H1 (cell line): ENCODE data around the gene IL17RD. TPM values are rescaled to one million over a fixed set of nuclear protein-coding genes. Genes with fewer than 3 reads are reported as not detected.
A peak's percentile ranks its signal among the peaks of the same experiment; 100 is the strongest.

Source experiments
- CTCF ChIA-PET: fragments of 300-600 bp; sonication (Branson Sonifier 250); formaldehyde crosslinking; loops from one replicate; lab custom pipeline; 2021; ENCODE audit not compliant: partially characterized antibody; lab: Charles Lee
- POLR2A ChIA-PET: fragments of 300-600 bp; sonication (Branson Sonifier 250); formaldehyde crosslinking; loops from one replicate; lab custom pipeline; 2021; ENCODE audit warnings: inconsistent platforms; ENCODE audit not compliant: partially characterized antibody; lab: Charles Lee
- DNase-seq, 2 experiments: peaks; one replicate each; pipeline versions ENCODE4 v3.0.0 to v3.0.0-alpha.2; 2010 to 2022; ENCODE audit warnings: low spot score in 2 of 2, low read depth in 1 of 2, mixed read lengths in 1 of 2
- FAIRE-seq: peaks from 2 replicates; lab custom pipeline; 2011; peaks lifted over from hg19 to GRCh38; lab: Jason Lieb, UNC
- H2AFZ ChIP-seq: 2 replicates; pipeline ENCODE4 v1.8.1; 2012; ENCODE audit warnings: low read length, inconsistent platforms
- H2AK5ac ChIP-seq: 2 replicates; pipeline ENCODE4 v1.6.1; 2013; ENCODE audit warnings: low read depth, low read length
- H2BK120ac ChIP-seq: replicated peaks from 2 replicates; pipeline ENCODE3; 2013; ENCODE audit warnings: low read depth, low read length, inconsistent platforms
- H2BK12ac ChIP-seq: 2 replicates; pipeline ENCODE4 v1.6.1; 2013; ENCODE audit warnings: low read depth, low read length
- H2BK15ac ChIP-seq: 2 replicates; pipeline ENCODE4 v1.6.1; 2013; ENCODE audit warnings: low read length
- H2BK20ac ChIP-seq: 2 replicates; pipeline ENCODE4 v1.6.1; 2013; ENCODE audit warnings: low read length
- H2BK5ac ChIP-seq: 2 replicates; pipeline ENCODE4 v1.6.1; 2013; ENCODE audit warnings: low read depth, low read length
- H3K14ac ChIP-seq: 2 replicates; pipeline ENCODE4 v1.6.1; 2013; ENCODE audit warnings: inconsistent platforms; ENCODE audit not compliant: insufficient read length
- H3K18ac ChIP-seq: 2 replicates; pipeline ENCODE4 v1.6.1; 2013; ENCODE audit warnings: low read length; ENCODE audit errors: extremely low read depth
- H3K23ac ChIP-seq: 2 replicates; pipeline ENCODE4 v1.6.1; 2013; ENCODE audit warnings: inconsistent platforms; ENCODE audit not compliant: insufficient read length
- H3K23me2 ChIP-seq: 2 replicates; pipeline ENCODE4 v1.6.1; 2013; ENCODE audit warnings: low read depth, low read length
- H3K27ac ChIP-seq: 2 replicates; pipeline ENCODE4 v1.6.1; 2011; ENCODE audit warnings: low read depth, low read length, inconsistent platforms
- H3K27me3 ChIP-seq, 4 experiments: replicated peaks in 1 of 4; 1 replicate in 1 of 4; 2 replicates in 3 of 4; pipeline versions ENCODE4 v1.6.1 to v1.8.1; 2011 to 2013; ENCODE audit warnings: low read length in 3 of 4, mild to moderate bottlenecking in 3 of 4, inconsistent platforms in 2 of 4, mixed read lengths in 2 of 4, moderate library complexity in 1 of 4; ENCODE audit not compliant: control insufficient read depth in 3 of 4, insufficient read depth in 3 of 4; ENCODE audit errors: extremely low read depth in 1 of 4
- H3K36me3 ChIP-seq, 4 experiments: 2 replicates each; pipeline versions ENCODE4 v1.6.1 to v1.8.1; 2011 to 2013; ENCODE audit warnings: mild to moderate bottlenecking in 4 of 4, low read length in 3 of 4, moderate library complexity in 2 of 4, control low read depth in 1 of 4, inconsistent platforms in 1 of 4; ENCODE audit not compliant: insufficient read depth in 4 of 4, control insufficient read depth in 2 of 4
- H3K4ac ChIP-seq: replicated peaks from 2 replicates; pipeline ENCODE3; 2013; ENCODE audit warnings: low read length, low read depth, mixed read lengths, inconsistent platforms; ENCODE audit not compliant: insufficient read length
- H3K4me1 ChIP-seq, 4 experiments: replicated peaks in 1 of 4; 1 replicate in 1 of 4; 2 replicates in 3 of 4; pipeline versions ENCODE4 v1.6.1 to v1.8.1; 2011 to 2013; ENCODE audit warnings: low read length in 3 of 4, inconsistent platforms in 2 of 4, mixed read lengths in 1 of 4; ENCODE audit not compliant: insufficient read depth in 4 of 4, control insufficient read depth in 3 of 4
- H3K4me2 ChIP-seq, 2 experiments: 2 replicates each; pipeline versions ENCODE4 v1.6.1 to v1.8.1; 2011 to 2013; ENCODE audit warnings: low read depth in 2 of 2, low read length in 2 of 2, control low read depth in 1 of 2, inconsistent platforms in 1 of 2, mild to moderate bottlenecking in 1 of 2; ENCODE audit not compliant: insufficient read depth in 1 of 2
- H3K4me3 ChIP-seq, 4 experiments: fragments of 200-600, 300-600 bp in 1 of 4; sonication (generic), shearing (Covaris generic), sonication (Bioruptor Twin) in 1 of 4; 2 replicates each; pipeline versions ENCODE4 v1.5.1 to v1.8.1; 2011 to 2016; ENCODE audit warnings: low read length in 4 of 4, low read depth in 3 of 4, control low read depth in 2 of 4, inconsistent platforms in 2 of 4, mild to moderate bottlenecking in 2 of 4, mixed read lengths in 1 of 4, moderate library complexity in 1 of 4; ENCODE audit not compliant: insufficient read depth in 2 of 4; ENCODE audit errors: extremely low read depth in 1 of 4
- H3K56ac ChIP-seq: replicated peaks from 2 replicates; pipeline ENCODE3; 2013; ENCODE audit warnings: low read depth, mild to moderate bottlenecking, mixed read lengths, low read length, inconsistent platforms; ENCODE audit not compliant: insufficient read length
- H3K79me1 ChIP-seq: 2 replicates; pipeline ENCODE4 v1.6.1; 2013; ENCODE audit warnings: low read depth, low read length, control low read depth
- H3K79me2 ChIP-seq, 2 experiments: 2 replicates each; pipeline versions ENCODE4 v1.6.1 to v1.8.1; 2012 to 2013; ENCODE audit warnings: low read length in 2 of 2, mild to moderate bottlenecking in 2 of 2, inconsistent platforms in 1 of 2; ENCODE audit not compliant: insufficient read depth in 2 of 2, control insufficient read depth in 1 of 2
- H3K9ac ChIP-seq, 4 experiments: replicated peaks in 1 of 4; 1 replicate in 1 of 4; 2 replicates in 3 of 4; pipeline versions ENCODE4 v1.6.1 to v1.8.1; 2011 to 2013; ENCODE audit warnings: low read depth in 3 of 4, low read length in 3 of 4, control low read depth in 2 of 4, mild to moderate bottlenecking in 2 of 4, moderate library complexity in 2 of 4, inconsistent platforms in 1 of 4; ENCODE audit errors: extremely low read depth in 1 of 4
- H3K9me3 ChIP-seq, 2 experiments: 2 replicates each; pipeline versions ENCODE4 v1.6.1 to v1.8.1; 2012 to 2013; ENCODE audit warnings: mild to moderate bottlenecking in 2 of 2, moderate library complexity in 2 of 2, control low read depth in 1 of 2, inconsistent platforms in 1 of 2, low read depth in 1 of 2, low read length in 1 of 2, mixed read lengths in 1 of 2; ENCODE audit not compliant: insufficient read depth in 2 of 2
- H4K20me1 ChIP-seq, 2 experiments: replicated peaks in 1 of 2; 2 replicates each; pipeline versions ENCODE3 to v1.8.1; 2011 to 2013; ENCODE audit warnings: inconsistent platforms in 2 of 2, low read length in 2 of 2, mild to moderate bottlenecking in 1 of 2; ENCODE audit not compliant: insufficient read depth in 2 of 2, control insufficient read depth in 1 of 2
- H4K5ac ChIP-seq: 2 replicates; pipeline ENCODE4 v1.6.1; 2013; ENCODE audit warnings: low read length, low read depth, mixed read lengths, inconsistent platforms; ENCODE audit not compliant: insufficient read length
- H4K8ac ChIP-seq: 2 replicates; pipeline ENCODE4 v1.8.0; 2013; ENCODE audit warnings: mild to moderate bottlenecking, moderate library complexity, low read length, inconsistent platforms; ENCODE audit not compliant: insufficient read depth; ENCODE audit errors: extremely low read depth
- H4K91ac ChIP-seq: replicated peaks from 2 replicates; pipeline ENCODE3; 2013; ENCODE audit warnings: low read length, mixed read lengths, inconsistent platforms; ENCODE audit not compliant: insufficient read length
- BACH1 ChIP-seq: IDR thresholded peaks from 2 replicates; pipeline ENCODE4 v1.6.1; 2012; ENCODE audit warnings: low read length, improper control_type of control experiment
- CEBPB ChIP-seq: IDR thresholded peaks from 2 replicates; pipeline ENCODE4 v1.6.1; 2012; ENCODE audit warnings: low read depth, low read length
- CTBP2 ChIP-seq: IDR thresholded peaks from 2 replicates; pipeline ENCODE4 v1.7.0; 2011; ENCODE audit warnings: borderline replicate concordance, mild to moderate bottlenecking, moderate library complexity, mixed read lengths, low read length; ENCODE audit not compliant: insufficient read depth, insufficient read length
- EZH2 ChIP-seq: fragments of 200-600 bp; sonication (generic); IDR thresholded peaks from 2 replicates; pipeline ENCODE4 v1.7.1; 2012; ENCODE audit warnings: low read depth, mild to moderate bottlenecking, moderate library complexity, low read length, inconsistent platforms; ENCODE audit not compliant: severe bottlenecking
- KDM4A ChIP-seq: IDR thresholded peaks from one replicate; pipeline ENCODE4 v1.7.1; 2012; ENCODE audit warnings: low read depth, mild to moderate bottlenecking, moderate library complexity, low read length, inconsistent platforms; ENCODE audit not compliant: severe bottlenecking
- PHF8 ChIP-seq: fragments of 200-600 bp; sonication (generic); conservative IDR thresholded peaks from 2 replicates; pipeline ENCODE4 v1.7.1; 2012; ENCODE audit warnings: low read depth, mild to moderate bottlenecking, inconsistent platforms, low read length, moderate library complexity
- RAD21 ChIP-seq, 2 experiments: IDR thresholded peaks in 1 of 2; conservative IDR thresholded peaks in 1 of 2; 2 replicates each; pipeline ENCODE4 v1.6.1; 2011; ENCODE audit warnings: low read depth in 2 of 2, low read length in 2 of 2, improper control_type of control experiment in 1 of 2, inconsistent platforms in 1 of 2, mild to moderate bottlenecking in 1 of 2, moderate library complexity in 1 of 2
- RBBP5 ChIP-seq: IDR thresholded peaks from 2 replicates; pipeline ENCODE4 v1.7.1; 2012; ENCODE audit warnings: low read depth, mild to moderate bottlenecking, inconsistent platforms, low read length, moderate library complexity, borderline replicate concordance
- SP2 ChIP-seq: IDR thresholded peaks from 2 replicates; pipeline ENCODE4 v1.6.1; 2012; ENCODE audit warnings: mild to moderate bottlenecking, low read length, inconsistent platforms
- TAF7 ChIP-seq: optimal IDR thresholded peaks from 2 replicates; pipeline ENCODE3; 2011; ENCODE audit warnings: low read depth, mild to moderate bottlenecking, inconsistent platforms, low read length, moderate library complexity, borderline replicate concordance
- YY1 ChIP-seq: IDR thresholded peaks from 2 replicates; pipeline ENCODE4 v1.6.1; 2011; ENCODE audit warnings: low read depth, mild to moderate bottlenecking, low read length
- WGBS, 2 experiments: shearing (Covaris generic) in 1 of 2; methylation state at CpG; one replicate each; pipeline versions ENCODE4 v1.1.6 to v1.1.7; 2013 to 2015; ENCODE audit warnings: low lambda C conversion rate in 2 of 2, mixed read lengths in 2 of 2, inconsistent platforms in 1 of 2, low coverage in 1 of 2, missing lambda C conversion rate in 1 of 2; ENCODE audit not compliant: insufficient replicate concordance in 2 of 2, insufficient coverage in 1 of 2, insufficient read length in 1 of 2; ENCODE audit errors: extremely low coverage in 1 of 2, missing lambda C conversion rate in 1 of 2; 5-methylcytosine and 5-hydroxymethylcytosine counted together
- polyA plus RNA-seq, 7 experiments: library from polyadenylated mRNA; depleted of rRNA in 3 of 7; stranded (reverse) in 5 of 7; unstranded in 2 of 7; fragments of >200 nt in 5 of 7; fragments of 200-250 nt in 2 of 7; gene quantifications; 1 replicate in 5 of 7; 2 replicates in 1 of 7; 4 replicates in 1 of 7; pipeline versions ENCODE4 v1.2.1 to v1.2.3, GENCODE V29; 2011 to 2013; ENCODE audit warnings: missing spikeins in 2 of 7, mixed read lengths in 2 of 7
- total RNA-seq: library from RNA; stranded (reverse); fragmentation: NEBNext Ultra II Directional; extraction: Animal tissue kit (Norgen Biotek cat#: 25700); gene quantifications from 2 replicates; pipeline ENCODE4 v1.2.1, GENCODE V29; 2021

Gene IL17RD
- total and polyA plus RNA-seq, 2 of the 8 experiments (the other 6 are each of a cell fraction or from before 2014, with no cell fraction given), result 10.9 to 48.9 TPM

GRCh38 chr3:57173687-57174086 lies 8.5 kb upstream of the IL17RD start:
- H3K18ac ChIP-seq, result no peak overlapping the region

More at GRCh38 chr3:57173687-57174086, 8.5 kb upstream of the IL17RD start:
- no peak overlapping the region for H2AK5ac ChIP-seq
- H3K23me2 ChIP-seq, result peaks cover 4% of the 10 kb centered on the region
- no peak overlapping the region for H2BK12ac ChIP-seq
- WGBS, 2 experiments, result 78% methylated on average over 2 of the region's 2 CpGs; no CpG with 5 or more reads in 1 of the 2 experiments
- no peak overlapping the region for H4K91ac ChIP-seq
- no peaks in the 10 kb centered on the region for H3K79me1 ChIP-seq
- no peak overlapping the region for H4K5ac ChIP-seq
- TF ChIP-seq KDM4A, result no peak
- TF ChIP-seq EZH2, result no peak
- TF ChIP-seq CTBP2, result no peak
- no peak for TF ChIP-seq RAD21 (IDR thresholded peaks at IDR 0.05 in 1 of 2, conservative IDR thresholded peaks at IDR 0.05 in 1 of 2; ENCODE audit: low read depth in 2 of 2, low read length in 2 of 2)
- TF ChIP-seq BACH1, result no peak
- TF ChIP-seq SP2, result no peak
- TF ChIP-seq YY1, result no peak
- TF ChIP-seq PHF8, result no peak
- no peak for TF ChIP-seq CEBPB
- no peak for TF ChIP-seq RBBP5
- TF ChIP-seq TAF7, result no peak
- TF ChIP-seq, all 59 proteins: peak for 0
- Histone ChIP-seq H3K14ac (no peak overlapping the region), H3K56ac (no peak overlapping the region), H3K9me3 (no peaks in the 10 kb centered on the region), H3K4me1 (peaks cover 0 to 3% (median 3%) of the 10 kb centered on the region in 4 experiments; a peak in 5 of 7 replicates), H3K36me3 (no peaks in the 10 kb centered on the region), H2BK15ac (no peak overlapping the region), H3K27ac (no peak overlapping the region), H2BK120ac (no peak overlapping the region), H2BK5ac (no peak overlapping the region), H2AFZ (0 out of 2 replicates have a peak overlapping the region, but pooled peaks have one; percentile 13), H2BK20ac (no peak overlapping the region), H3K4me2 (no peak overlapping the region), H3K4ac (no peak overlapping the region), H4K8ac (no peak overlapping the region), H3K23ac (no peak overlapping the region), H3K9ac (no peak overlapping the region), H3K4me3 (no peak overlapping the region), H4K20me1 (no peaks in the 10 kb centered on the region), H3K27me3 (peaks cover 0 to 5% (median 0%) of the 10 kb centered on the region in 4 experiments; a peak in 2 of 7 replicates), H3K79me2 (no peaks in the 10 kb centered on the region)
- ChIA-PET POLR2A (no interaction called here), CTCF (interaction anchor here (1.3 to 2.1 kb wide), 3 partner anchors 48 to 107 kb away, joined by 3 to 9 read pairs (median 5); no protein-coding TSS in a partner anchor)
- no peak for FAIRE-seq
- no peak for DNase-seq
